Neutrophil (primary cell): ENCODE results near the gene RRBP1.

ENCODE experiments used
- H3K27ac ChIP-seq: fragments of 200-600 bp; sonication (generic); 2 replicates; pipeline ENCODE4 v1.5.1; 2016; ENCODE audit warnings: mild to moderate bottlenecking, moderate library complexity
- H3K27me3 ChIP-seq: fragments of 200-600 bp; sonication (generic); 2 replicates; pipeline ENCODE4 v1.6.0; 2016; ENCODE audit warnings: mild to moderate bottlenecking
- H3K36me3 ChIP-seq: fragments of 200-600 bp; sonication (generic); 2 replicates; pipeline ENCODE4 v1.5.1; 2017
- H3K4me1 ChIP-seq, 2 experiments: fragments of 200-600 bp in 1 of 2; sonication (generic) in 1 of 2; 1 replicate in 1 of 2; 2 replicates in 1 of 2; pipeline versions ENCODE4 v1.5.1 to v1.6.1; 2013 to 2016; ENCODE audit warnings: low read depth in 1 of 2, low read length in 1 of 2, mild to moderate bottlenecking in 1 of 2, moderate library complexity in 1 of 2; ENCODE audit not compliant: control insufficient read depth in 1 of 2, insufficient read depth in 1 of 2
- H3K4me3 ChIP-seq, 2 experiments: fragments of 200-600 bp in 1 of 2; sonication (generic) in 1 of 2; 1 replicate in 1 of 2; 2 replicates in 1 of 2; pipeline ENCODE4 v1.5.1; 2013 to 2016; ENCODE audit warnings: low read depth in 1 of 2, low read length in 1 of 2, mild to moderate bottlenecking in 1 of 2, moderate library complexity in 1 of 2
- H3K9me3 ChIP-seq: fragments of 200-600 bp; sonication (generic); 2 replicates; pipeline ENCODE4 v1.5.1; 2016
- TF ChIP-seq, protein P1 (sequence below): fragments of 200-600 bp; sonication (generic); IDR thresholded peaks from 2 replicates; pipeline ENCODE4 v1.5.1; 2016; ENCODE audit warnings: antibody characterized with exemption

The RRBP1 gene

DNA sequence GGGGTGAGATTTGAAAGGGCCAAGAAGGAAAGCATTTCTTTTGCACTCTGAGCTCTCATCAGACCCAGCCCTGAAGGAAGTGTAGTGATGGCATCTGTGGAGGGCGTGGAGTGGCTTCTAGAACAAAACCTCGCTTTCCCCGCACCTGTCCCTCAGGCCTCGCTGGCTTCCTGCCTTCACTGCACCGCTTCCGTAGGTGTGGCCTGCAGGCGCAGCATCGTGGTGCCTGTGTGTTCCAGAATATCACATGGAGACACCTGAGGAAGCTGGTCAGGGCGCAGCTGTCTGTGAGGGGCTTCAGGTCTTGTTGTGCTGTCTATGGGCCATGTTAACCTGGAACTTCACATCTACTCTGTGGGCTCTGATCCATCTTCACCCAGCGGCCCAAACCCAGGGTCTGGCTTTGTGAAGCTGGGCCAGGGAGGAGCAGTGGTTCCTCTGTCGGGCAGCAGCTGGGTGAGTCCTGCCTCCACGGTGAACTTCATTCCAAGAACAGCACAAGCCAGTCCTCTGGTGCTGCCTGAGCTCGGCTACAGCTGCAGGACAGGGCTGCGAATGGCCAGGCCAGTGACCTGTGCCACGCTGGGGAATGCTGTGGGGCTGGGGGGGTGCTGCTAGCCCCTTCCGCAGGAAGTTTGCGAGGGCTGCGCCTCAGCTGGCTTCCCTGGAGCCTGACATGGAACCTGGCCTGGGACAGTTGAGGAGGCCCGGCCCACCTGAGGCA lies 71.3 kb downstream of the RRBP1 start:
- peaks cover 22% of the 10 kb centered on the region for H3K36me3 ChIP-seq
- peaks cover 14 to 16% of the 10 kb centered on the region in 2 experiments for H3K4me1 ChIP-seq
- H3K4me3 ChIP-seq = no peak overlapping the region
- TF ChIP-seq, protein P1, sequence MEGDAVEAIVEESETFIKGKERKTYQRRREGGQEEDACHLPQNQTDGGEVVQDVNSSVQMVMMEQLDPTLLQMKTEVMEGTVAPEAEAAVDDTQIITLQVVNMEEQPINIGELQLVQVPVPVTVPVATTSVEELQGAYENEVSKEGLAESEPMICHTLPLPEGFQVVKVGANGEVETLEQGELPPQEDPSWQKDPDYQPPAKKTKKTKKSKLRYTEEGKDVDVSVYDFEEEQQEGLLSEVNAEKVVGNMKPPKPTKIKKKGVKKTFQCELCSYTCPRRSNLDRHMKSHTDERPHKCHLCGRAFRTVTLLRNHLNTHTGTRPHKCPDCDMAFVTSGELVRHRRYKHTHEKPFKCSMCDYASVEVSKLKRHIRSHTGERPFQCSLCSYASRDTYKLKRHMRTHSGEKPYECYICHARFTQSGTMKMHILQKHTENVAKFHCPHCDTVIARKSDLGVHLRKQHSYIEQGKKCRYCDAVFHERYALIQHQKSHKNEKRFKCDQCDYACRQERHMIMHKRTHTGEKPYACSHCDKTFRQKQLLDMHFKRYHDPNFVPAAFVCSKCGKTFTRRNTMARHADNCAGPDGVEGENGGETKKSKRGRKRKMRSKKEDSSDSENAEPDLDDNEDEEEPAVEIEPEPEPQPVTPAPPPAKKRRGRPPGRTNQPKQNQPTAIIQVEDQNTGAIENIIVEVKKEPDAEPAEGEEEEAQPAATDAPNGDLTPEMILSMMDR = no peak
- H3K27ac ChIP-seq = no peak overlapping the region
- H3K9me3 ChIP-seq = no peaks in the 10 kb centered on the region
- H3K27me3 ChIP-seq = no peaks in the 10 kb centered on the region

DNA sequence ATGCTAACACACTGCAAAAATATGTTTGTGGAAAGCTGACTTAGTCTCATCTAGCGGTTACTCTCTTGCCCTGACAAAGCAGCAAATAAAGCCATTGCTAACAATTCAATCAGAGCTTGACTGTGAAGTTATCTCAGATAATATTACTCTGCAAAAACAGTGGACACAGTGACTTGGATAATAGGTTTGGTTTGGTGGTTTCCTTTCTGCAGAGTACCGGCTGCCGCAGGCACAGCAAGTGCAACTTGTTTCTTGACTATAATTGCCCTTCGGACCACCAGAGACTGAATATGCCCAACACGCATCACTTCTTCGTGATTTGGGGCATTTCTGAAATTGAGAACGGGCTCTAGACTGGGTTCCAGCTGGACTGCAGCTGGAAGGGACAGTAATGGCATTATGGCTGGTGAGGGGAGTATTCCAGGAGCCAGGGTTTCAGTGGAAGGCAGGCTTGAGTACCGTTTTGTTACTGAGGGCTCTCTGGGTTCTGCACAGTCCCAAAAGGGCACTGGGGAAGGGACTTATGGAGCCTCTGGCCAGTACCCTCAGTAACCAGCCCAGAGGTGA lies 72.1 kb downstream of the RRBP1 start:
- Histone ChIP-seq H3K4me3 (no peak overlapping the region), H3K4me1 (peaks cover 6 to 7% of the 10 kb centered on the region in 2 experiments), H3K36me3 (peaks cover 18% of the 10 kb centered on the region), H3K27ac (no peak overlapping the region), H3K27me3 (no peaks in the 10 kb centered on the region), H3K9me3 (no peaks in the 10 kb centered on the region)
- TF ChIP-seq, protein P1 = no peak

DNA sequence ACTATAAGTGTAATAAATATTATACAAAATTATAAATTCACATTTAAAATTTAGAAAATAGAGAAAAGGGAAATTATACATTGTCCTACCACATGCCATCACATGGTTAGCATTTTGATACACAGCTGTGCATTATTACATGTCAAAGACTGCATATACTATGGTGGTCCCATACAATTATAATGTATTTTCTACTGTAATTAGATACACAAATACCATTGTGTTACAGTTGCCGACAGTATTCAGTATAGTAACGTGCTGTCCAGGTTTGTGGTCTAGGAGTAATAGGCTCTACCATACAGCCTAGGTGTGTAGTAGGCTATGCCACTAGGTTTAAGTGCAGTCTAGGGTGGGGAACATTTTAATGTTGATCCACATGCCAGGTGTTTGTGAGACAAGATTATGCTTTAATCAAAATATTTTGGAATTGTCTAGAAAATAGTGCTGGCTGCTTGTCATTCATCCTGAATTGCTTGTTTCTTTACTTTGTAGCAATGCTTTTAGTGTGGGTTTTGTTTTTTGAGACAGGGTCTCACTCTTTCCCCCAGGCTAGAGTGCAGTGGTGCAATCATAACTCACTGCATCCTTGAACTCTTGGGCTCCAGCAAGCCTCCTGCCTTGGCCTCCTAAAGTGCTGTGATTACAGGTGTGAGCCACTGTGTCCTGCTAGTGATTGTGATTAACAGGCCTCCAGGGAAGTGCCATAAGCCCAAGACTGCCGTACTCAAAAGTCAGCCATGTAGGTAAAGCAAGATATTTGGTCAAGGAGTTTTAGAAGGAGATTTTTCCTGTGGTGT lies 73.1 kb downstream of the RRBP1 start:
- Histone ChIP-seq H3K27ac (no peak overlapping the region), H3K27me3 (no peaks in the 10 kb centered on the region), H3K4me3 (no peak overlapping the region), H3K9me3 (no peaks in the 10 kb centered on the region), H3K4me1 (peaks cover 4 to 7% of the 10 kb centered on the region in 2 experiments), H3K36me3 (peaks cover 10% of the 10 kb centered on the region)
- TF ChIP-seq, protein P1 = no peak

DNA sequence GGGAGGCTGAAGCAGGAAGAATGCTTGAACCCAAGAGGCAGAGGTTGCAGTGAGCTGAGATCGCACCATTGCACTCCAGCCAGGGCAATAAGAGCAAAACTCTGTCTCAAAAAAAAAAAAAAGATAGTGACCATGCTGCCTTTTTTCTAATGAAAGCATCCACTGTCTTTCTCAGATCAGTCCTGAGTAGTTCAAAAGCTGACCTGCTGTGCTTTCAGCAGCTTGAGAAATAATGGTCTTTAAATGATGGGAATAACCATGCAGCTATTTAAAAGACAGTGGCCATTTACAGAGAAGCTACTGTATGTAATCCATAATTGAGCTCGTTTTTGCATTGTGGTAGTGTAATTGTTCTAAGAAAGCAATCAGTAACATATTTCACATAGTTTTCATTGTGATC lies 76.0 kb downstream of the RRBP1 start:
- no peaks in the 10 kb centered on the region for H3K9me3 ChIP-seq
- no peak overlapping the region for H3K4me3 ChIP-seq
- H3K27ac ChIP-seq = no peak overlapping the region
- TF ChIP-seq, protein P1 = no peak
- H3K4me1 ChIP-seq = peaks cover 4 to 7% of the 10 kb centered on the region in 2 experiments
- peaks cover 3% of the 10 kb centered on the region for H3K36me3 ChIP-seq
- no peaks in the 10 kb centered on the region for H3K27me3 ChIP-seq

DNA sequence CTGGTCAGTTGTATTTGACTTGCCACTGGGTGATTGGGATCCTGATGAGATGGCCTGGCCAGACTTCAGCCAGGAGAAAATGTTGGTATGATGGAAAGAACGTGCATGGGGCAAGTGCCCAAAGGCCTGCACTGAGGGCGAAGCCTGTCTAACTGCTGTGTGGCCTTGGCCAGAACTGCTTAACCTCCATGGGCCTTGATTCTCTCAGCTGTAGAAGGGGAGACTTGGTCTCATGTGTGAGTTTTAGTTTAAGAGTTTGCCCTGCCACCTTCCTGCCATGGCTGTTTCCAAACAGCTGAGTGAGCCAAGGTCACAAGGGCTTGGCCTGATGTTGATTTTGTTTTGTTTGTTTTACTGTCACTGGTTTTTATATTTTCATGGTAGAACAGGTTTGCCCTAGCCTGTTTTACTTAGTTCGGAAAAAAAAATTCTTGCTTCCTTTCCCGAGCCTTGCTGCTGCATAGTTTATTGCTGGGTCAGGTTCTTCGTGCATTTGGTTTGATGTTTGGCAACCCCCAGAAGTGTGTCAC lies 76.8 kb downstream of the RRBP1 start:
- Histone ChIP-seq H3K9me3 (no peaks in the 10 kb centered on the region), H3K27ac (no peak overlapping the region), H3K27me3 (no peaks in the 10 kb centered on the region), H3K4me1 (no peaks in the 10 kb centered on the region), H3K36me3 (peaks cover 3% of the 10 kb centered on the region), H3K4me3 (no peak overlapping the region)
- TF ChIP-seq, protein P1 = no peak
